Measurements from ENCODE around the gene LIF.

LIF gene

GRCh38 chr22:30212363-30212995, 34.1 kb downstream of the LIF start:
- no peak for TF ChIP-seq ARNTL (CRISPR knock-in tag; IDR thresholded peaks at IDR 0.05; ENCODE audit: borderline replicate concordance, low read depth)
- no peak for TF ChIP-seq TSHZ2 (CRISPR knock-in tag; IDR thresholded peaks at IDR 0.05)
- TF ChIP-seq ISL1 (CRISPR knock-in tag; IDR thresholded peaks at IDR 0.05), result peak; percentile 23; the same call in 1 of the 2 replicates
- no peak for TF ChIP-seq BACH2 (CRISPR knock-in tag; IDR thresholded peaks at IDR 0.05; ENCODE audit: borderline replicate concordance)
- ATAC-seq, result peak; percentile 12; the same call in 1 of the 3 replicates

- ATAC-seq, result no peak
- no peak for TF ChIP-seq RARB (CRISPR knock-in tag; IDR thresholded peaks at IDR 0.05)
- no peak for TF ChIP-seq BACH2 (CRISPR knock-in tag; IDR thresholded peaks at IDR 0.05; ENCODE audit: borderline replicate concordance)
- TF ChIP-seq POU6F1 (CRISPR knock-in tag; IDR thresholded peaks at IDR 0.05; ENCODE audit: borderline replicate concordance, low read depth), result no peak
- no peak for TF ChIP-seq ARNTL (CRISPR knock-in tag; IDR thresholded peaks at IDR 0.05; ENCODE audit: borderline replicate concordance, low read depth)
- no peak for TF ChIP-seq PATZ1 (CRISPR knock-in tag; IDR thresholded peaks at IDR 0.05; ENCODE audit: borderline replicate concordance)
- TF ChIP-seq ZC3H10 (CRISPR knock-in tag; IDR thresholded peaks at IDR 0.05), result no peak
- no peak for TF ChIP-seq ISL1 (CRISPR knock-in tag; IDR thresholded peaks at IDR 0.05)
- TF ChIP-seq ZFP3 (CRISPR knock-in tag; IDR thresholded peaks at IDR 0.05), result no peak
- no peak for TF ChIP-seq CREB5 (CRISPR knock-in tag; IDR thresholded peaks at IDR 0.05; ENCODE audit: low read depth)
These were observed 35.3 kb downstream of the LIF start for GRCh38 chr22:30211124-30211820.

GRCh38 chr22:30210235-30210909, 36.2 kb downstream of the LIF start:
- TF ChIP-seq ZFP3 (CRISPR knock-in tag; IDR thresholded peaks at IDR 0.05) (peak; percentile 62; the same call in 1 of the 2 replicates), GLIS3 (CRISPR knock-in tag; IDR thresholded peaks at IDR 0.05) (no peak), ISL1 (CRISPR knock-in tag; IDR thresholded peaks at IDR 0.05) (peak; percentile 13; the same call in 1 of the 2 replicates), TSHZ2 (CRISPR knock-in tag; IDR thresholded peaks at IDR 0.05) (no peak), BACH2 (CRISPR knock-in tag; IDR thresholded peaks at IDR 0.05; ENCODE audit: borderline replicate concordance) (no peak), ESRRG (CRISPR knock-in tag; IDR thresholded peaks at IDR 0.05) (no peak), OSR1 (CRISPR knock-in tag; IDR thresholded peaks at IDR 0.05) (0 out of 2 replicates have a peak, but pooled peaks have one; percentile 74), TOX (CRISPR knock-in tag; IDR thresholded peaks at IDR 0.05; ENCODE audit: borderline replicate concordance) (no peak), SNAI2 (CRISPR knock-in tag; IDR thresholded peaks at IDR 0.05) (peak; percentile 35; the same call in 1 of the 2 replicates)
- ATAC-seq, result peak; percentile 31

All from SK-N-SH treated with all-trans-retinoic acid at 6 μM for 48 hours (cell line).